ENCODE results near the gene ZNF133.
A peak's percentile ranks its signal among the peaks of the same experiment; 100 is the strongest.
"Not testable (repeated sequence)": the region's sequence is repeated elsewhere in the genome, so short reads cannot be mapped to it uniquely, and the experiment has no call there.

ZNF133 gene

DNA sequence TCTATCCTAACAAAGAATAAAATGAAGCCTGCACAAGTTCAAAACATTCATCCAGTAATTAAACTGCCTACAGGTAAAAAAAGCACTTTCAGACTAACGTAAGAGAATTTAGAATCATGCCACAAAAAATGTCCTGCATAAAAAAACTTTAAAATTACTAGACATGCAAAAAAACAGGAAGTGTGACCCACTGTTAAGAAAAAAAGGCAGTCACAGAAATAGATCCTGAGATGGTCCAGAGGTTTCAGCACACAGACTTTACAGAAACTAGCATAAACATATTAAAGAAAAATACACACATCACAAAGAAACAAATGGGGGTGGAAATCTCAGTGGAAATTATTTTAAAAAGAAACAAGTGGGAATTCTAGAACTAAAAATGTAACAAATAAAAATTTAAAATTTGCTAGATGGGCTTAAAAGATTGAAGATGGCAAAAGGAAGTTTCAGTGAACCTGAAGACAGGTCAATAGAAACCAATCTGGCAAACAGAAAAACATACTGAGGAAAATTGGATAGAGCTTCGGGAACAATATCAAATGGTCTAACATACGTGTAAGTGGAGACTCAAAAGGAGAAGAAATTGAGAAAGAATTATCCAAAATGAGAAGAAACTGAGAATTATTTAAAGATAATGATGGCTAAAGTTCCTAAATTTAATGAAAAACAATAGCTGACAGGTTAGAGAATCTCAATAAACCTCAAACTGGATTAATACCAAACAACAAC, 3.4 kb upstream of the ZNF133 start:
- no peak for DNase-seq (ENCODE audit: low read depth)

GRCh38 chr20:18287546-18287914, 797 bp upstream of the ZNF133 start:
- DNase-seq (ENCODE audit: low read depth) = no peak

- DNase-seq (ENCODE audit: low read depth) = peak; percentile 8
Observed at GRCh38 chr20:18288749-18289267, 481 bp downstream of the ZNF133 start.

DNA sequence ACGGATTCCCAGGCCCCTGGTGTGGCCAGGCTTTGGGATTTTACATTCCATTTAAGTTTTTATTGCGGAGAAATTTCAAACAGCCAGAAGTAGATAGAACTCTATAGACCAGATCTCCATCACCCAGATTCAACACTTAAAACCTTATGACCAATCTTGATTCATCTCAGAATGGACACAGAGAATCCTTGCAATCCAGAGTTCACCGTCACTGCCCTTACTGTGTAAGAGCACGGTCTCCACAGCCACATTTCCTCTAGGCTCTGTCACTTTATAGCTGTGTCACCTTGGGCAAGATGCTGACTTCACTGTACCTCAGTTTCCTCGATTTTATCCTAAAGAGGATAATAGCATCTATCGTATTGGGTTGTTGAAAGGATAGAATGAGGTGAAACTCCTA, 979 bp downstream of the ZNF133 start:
- no peak for DNase-seq (ENCODE audit: low read depth)

- no peak for DNase-seq (ENCODE audit: low read depth)
Observed at GRCh38 chr20:18299364-18299763, 11.0 kb downstream of the ZNF133 start.

GRCh38 chr20:18304618-18305017, 16.3 kb downstream of the ZNF133 start:
- DNase-seq (ENCODE audit: low read depth) = no peak

DNA sequence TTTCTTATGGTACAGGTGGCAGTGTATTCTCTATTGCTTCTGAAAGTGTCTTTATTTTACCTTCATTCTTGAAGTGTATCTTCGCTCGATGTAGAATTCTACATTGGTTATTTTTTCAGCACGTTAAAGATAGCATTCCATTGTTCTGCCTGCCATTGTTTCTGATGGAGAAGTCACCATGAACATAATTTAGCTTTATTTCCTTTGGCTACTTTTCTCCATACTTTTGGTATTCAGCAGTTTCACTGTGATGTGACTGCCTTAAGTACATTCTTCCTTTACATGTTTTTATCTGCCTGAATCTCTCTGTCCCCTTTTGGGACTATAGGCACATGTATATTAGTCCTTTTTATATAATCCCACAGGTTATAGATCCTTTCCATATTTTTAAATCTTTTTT, 19.0 kb downstream of the ZNF133 start:
- DNase-seq (ENCODE audit: low read depth) = no peak

DNA sequence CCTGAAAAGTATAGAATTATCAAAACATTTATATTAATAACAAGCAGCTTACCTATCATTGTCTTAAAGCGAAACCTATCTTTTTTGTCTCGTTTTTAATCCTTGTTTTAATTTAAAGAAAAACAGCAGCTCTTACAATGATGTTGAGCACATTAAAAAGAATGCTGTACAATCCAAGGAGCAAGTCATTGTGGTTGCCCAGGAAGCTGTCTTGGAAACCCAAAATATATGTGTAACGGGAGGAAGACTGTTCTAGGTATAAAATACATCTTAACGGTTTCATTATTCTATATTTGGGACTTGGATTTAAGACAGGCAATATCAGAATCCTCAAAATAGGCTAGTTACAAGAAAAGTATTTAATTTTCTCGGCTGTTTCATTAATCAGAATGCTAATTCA, 21.7 kb downstream of the ZNF133 start:
- DNase-seq (ENCODE audit: low read depth) = no peak

GRCh38 chr20:18310592-18310991, 22.3 kb downstream of the ZNF133 start:
- no peak for DNase-seq (ENCODE audit: low read depth)

DNA sequence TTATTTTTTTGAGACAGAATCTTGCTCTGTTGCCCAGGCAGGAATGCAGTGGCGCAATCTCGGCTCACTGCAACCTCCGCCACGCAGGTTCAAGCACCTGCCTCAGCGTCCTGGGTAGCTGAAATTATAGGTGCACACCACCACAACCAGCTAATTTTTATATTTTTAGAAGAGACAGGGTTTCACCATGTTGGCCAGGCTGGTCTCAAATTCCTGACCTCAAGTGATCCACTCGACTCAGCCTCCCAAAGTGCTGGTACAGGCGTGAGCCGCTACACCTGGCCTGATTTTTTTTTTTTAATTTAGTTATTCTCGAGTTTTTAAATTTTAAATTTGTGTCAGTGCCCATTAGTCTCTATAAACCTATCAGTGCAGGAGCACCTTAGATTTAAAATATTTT, 24.4 kb downstream of the ZNF133 start:
- no peak for DNase-seq (ENCODE audit: low read depth)

GRCh38 chr20:18313411-18313810, 25.1 kb downstream of the ZNF133 start:
- DNase-seq (ENCODE audit: low read depth) = no peak

DNA sequence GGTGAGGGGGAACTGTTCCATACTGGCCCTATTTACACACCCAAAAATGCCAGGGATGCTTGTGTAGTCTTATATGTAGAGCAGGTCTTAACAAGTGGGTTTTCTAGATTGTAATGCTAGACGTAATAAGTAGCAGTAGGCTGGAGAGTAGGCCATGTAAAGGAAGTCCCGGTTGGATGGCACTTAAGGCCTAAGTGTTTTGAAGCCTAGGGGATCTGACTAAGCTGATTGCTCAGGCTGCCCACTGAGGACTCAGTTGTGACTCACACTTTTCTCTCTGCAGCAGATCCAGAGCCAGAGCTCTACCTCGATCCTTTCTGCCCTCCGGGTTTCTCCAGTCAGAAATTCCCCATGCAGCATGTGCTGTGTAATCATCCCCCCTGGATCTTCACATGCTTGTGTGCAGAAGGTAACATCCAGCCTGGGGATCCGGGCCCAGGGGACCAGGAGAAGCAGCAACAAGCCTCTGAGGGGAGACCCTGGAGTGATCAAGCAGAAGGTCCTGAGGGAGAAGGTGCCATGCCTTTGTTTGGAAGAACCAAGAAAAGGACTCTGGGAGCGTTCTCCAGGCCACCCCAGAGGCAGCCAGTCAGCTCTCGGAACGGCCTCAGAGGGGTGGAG, 26.6 kb downstream of the ZNF133 start:
- peak; percentile 8 for DNase-seq (ENCODE audit: low read depth)

DNA sequence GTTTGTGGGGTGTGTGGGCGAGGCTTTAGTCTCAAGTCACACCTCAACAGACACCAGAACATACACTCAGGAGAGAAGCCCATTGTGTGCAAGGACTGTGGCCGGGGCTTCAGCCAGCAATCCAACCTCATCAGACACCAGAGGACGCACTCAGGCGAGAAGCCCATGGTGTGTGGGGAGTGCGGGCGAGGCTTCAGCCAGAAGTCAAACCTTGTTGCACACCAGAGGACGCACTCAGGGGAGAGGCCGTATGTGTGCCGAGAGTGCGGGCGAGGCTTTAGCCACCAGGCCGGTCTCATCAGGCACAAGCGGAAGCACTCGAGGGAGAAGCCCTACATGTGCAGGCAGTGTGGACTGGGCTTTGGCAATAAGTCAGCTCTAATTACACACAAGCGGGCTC, 27.8 kb downstream of the ZNF133 start:
- DNase-seq (ENCODE audit: low read depth) = no peak

- no peak for DNase-seq (ENCODE audit: low read depth)
Observed at GRCh38 chr20:18321316-18321715, 33.0 kb downstream of the ZNF133 start.

- DNase-seq (ENCODE audit: low read depth) = no peak
Observed at GRCh38 chr20:18321976-18322950, 33.9 kb downstream of the ZNF133 start.

- DNase-seq (ENCODE audit: low read depth) = no peak
Observed at GRCh38 chr20:18323705-18324104, 35.4 kb downstream of the ZNF133 start.

DNA sequence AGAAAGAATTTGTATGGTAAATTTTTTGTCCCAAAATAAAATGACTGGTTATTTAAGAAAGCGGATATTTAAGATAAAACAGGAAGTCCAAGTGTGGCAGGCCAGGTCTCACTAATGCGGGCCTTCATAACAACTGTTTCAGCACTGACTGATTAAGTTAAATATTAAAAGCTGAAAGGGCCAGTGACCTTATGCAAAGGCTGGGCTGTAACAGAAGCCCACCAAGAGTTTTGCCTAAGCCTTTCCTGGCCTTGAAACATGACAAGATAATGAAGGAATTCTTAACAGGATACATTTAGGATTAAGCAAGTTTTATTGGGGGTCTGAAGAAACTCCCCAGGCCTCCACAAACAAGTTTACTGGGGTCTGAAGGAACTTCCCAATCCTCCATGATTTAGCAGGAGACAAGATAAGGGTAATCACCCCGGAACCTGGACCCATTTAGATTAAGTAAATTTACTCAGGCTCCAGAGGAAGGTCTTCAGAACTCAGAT, 36.3 kb downstream of the ZNF133 start:
- DNase-seq (ENCODE audit: low read depth) = no peak

- DNase-seq (ENCODE audit: low read depth) = no peak
Observed at GRCh38 chr20:18326990-18327389, 38.7 kb downstream of the ZNF133 start.

- DNase-seq (ENCODE audit: low read depth) = no peak
Observed at GRCh38 chr20:18331694-18332093, 43.4 kb downstream of the ZNF133 start.

- DNase-seq (ENCODE audit: low read depth) = not testable (repeated sequence)
Observed at GRCh38 chr20:18349749-18350148, 61.4 kb downstream of the ZNF133 start.

GRCh38 chr20:18359854-18360253, 71.5 kb downstream of the ZNF133 start:
- no peak for DNase-seq (ENCODE audit: low read depth)

- DNase-seq (ENCODE audit: low read depth) = no peak
Observed at GRCh38 chr20:18360635-18361034, 72.3 kb downstream of the ZNF133 start.
